PFSK-1 (cell line): Measurements from ENCODE around the gene MS4A14.

Experiments used
- FOXP2 ChIP-seq: optimal IDR thresholded peaks from 2 replicates; pipeline ENCODE3; 2011; ENCODE audit warnings: borderline replicate concordance, control low read depth, inconsistent platforms; ENCODE audit not compliant: insufficient read depth; ENCODE audit errors: extremely low read length, extremely low read depth
- POLR2AphosphoS5 ChIP-seq: IDR thresholded peaks from 2 replicates; pipeline ENCODE4 v1.6.1; 2012; ENCODE audit warnings: low read depth, mild to moderate bottlenecking, control low read depth, low read length, moderate library complexity
- REST ChIP-seq, 2 experiments: IDR thresholded peaks; 2 replicates each; pipeline versions ENCODE4 v1.6.1 to v1.8.0; 2011 to 2012; ENCODE audit warnings: low read depth in 2 of 2, low read length in 2 of 2, control low read depth in 1 of 2, inconsistent platforms in 1 of 2, mild to moderate bottlenecking in 1 of 2, moderate library complexity in 1 of 2; ENCODE audit not compliant: insufficient read depth in 1 of 2
- SIN3A ChIP-seq: IDR thresholded peaks from 2 replicates; pipeline ENCODE4 v1.6.1; 2012; ENCODE audit warnings: mild to moderate bottlenecking, low read length, moderate library complexity, borderline replicate concordance; ENCODE audit not compliant: insufficient read depth
- TAF1 ChIP-seq: IDR thresholded peaks from 2 replicates; pipeline ENCODE4 v1.6.1; 2012; ENCODE audit warnings: low read length, control low read depth, borderline replicate concordance; ENCODE audit not compliant: insufficient read depth

Gene MS4A14

GRCh38 chr11:60394666-60395380 lies 1.4 kb upstream of the MS4A14 start:
- TF ChIP-seq REST (IDR thresholded peaks at IDR 0.05; ENCODE audit: insufficient read depth in 1 of 2, low read depth in 2 of 2, low read length in 2 of 2) (no peak), POLR2AphosphoS5 (no peak), SIN3A (no peak), FOXP2 (no peak), TAF1 (no peak)

GRCh38 chr11:60396799-60397198 lies 540 bp downstream of the MS4A14 start:
- TF ChIP-seq FOXP2 (no peak), SIN3A (no peak), REST (IDR thresholded peaks at IDR 0.05; ENCODE audit: insufficient read depth in 1 of 2, low read depth in 2 of 2, low read length in 2 of 2) (no peak), TAF1 (no peak), POLR2AphosphoS5 (no peak)

- no peak for TF ChIP-seq TAF1
- TF ChIP-seq REST (IDR thresholded peaks at IDR 0.05; ENCODE audit: insufficient read depth in 1 of 2, low read depth in 2 of 2, low read length in 2 of 2), result no peak
- TF ChIP-seq SIN3A, result no peak
- no peak for TF ChIP-seq FOXP2
- TF ChIP-seq POLR2AphosphoS5, result no peak
Observed at GRCh38 chr11:60420015-60420414, 23.8 kb downstream of the MS4A14 start.

GRCh38 chr11:60422609-60423008 lies 26.4 kb downstream of the MS4A14 start:
- TF ChIP-seq SIN3A (no peak), TAF1 (no peak), REST (IDR thresholded peaks at IDR 0.05; ENCODE audit: insufficient read depth in 1 of 2, low read depth in 2 of 2, low read length in 2 of 2) (no peak), POLR2AphosphoS5 (no peak), FOXP2 (no peak)

- TF ChIP-seq TAF1, result no peak
- no peak for TF ChIP-seq SIN3A
Observed at GRCh38 chr11:60428517-60428916, 32.3 kb downstream of the MS4A14 start.
